SK-N-DZ (cell line): Measurements from ENCODE around the gene UBP1. TPM values are rescaled to one million over a fixed set of nuclear protein-coding genes. Genes with fewer than 3 reads are reported as not detected.
"Not testable (repeated sequence)": the region's sequence is repeated elsewhere in the genome, so short reads cannot be mapped to it uniquely, and the experiment has no call there.

Experiments used
- DNase-seq: peaks from one replicate; pipeline ENCODE4 v3.0.0-alpha.2; 2015; ENCODE audit warnings: low spot score
- polyA plus RNA-seq, 2 experiments: library from polyadenylated mRNA; depleted of rRNA; stranded (reverse); fragments of >200 nt; gene quantifications; 2 replicates each; pipeline ENCODE4 v1.2.3, GENCODE V29; 2014

Gene UBP1, protein sequence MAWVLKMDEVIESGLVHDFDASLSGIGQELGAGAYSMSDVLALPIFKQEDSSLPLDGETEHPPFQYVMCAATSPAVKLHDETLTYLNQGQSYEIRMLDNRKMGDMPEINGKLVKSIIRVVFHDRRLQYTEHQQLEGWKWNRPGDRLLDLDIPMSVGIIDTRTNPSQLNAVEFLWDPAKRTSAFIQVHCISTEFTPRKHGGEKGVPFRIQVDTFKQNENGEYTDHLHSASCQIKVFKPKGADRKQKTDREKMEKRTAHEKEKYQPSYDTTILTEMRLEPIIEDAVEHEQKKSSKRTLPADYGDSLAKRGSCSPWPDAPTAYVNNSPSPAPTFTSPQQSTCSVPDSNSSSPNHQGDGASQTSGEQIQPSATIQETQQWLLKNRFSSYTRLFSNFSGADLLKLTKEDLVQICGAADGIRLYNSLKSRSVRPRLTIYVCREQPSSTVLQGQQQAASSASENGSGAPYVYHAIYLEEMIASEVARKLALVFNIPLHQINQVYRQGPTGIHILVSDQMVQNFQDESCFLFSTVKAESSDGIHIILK
- polyA plus RNA-seq (2014; cell fraction: cytosol; rRNA removed) = 43.0 and 51.4 TPM in 2 replicates
- polyA plus RNA-seq (2014; cell fraction: nucleus; rRNA removed) = 122 and 216 TPM in 2 replicates

GRCh38 chr3:33440328-33441224 is at the start of gene UBP1:
Gene UBP1, minus strand, starts transcription at chr3:33440405. Its CDS starts 557 bp downstream, at chr3:33439848.
- DNase-seq = peak; percentile 100

- DNase-seq = no peak
Measured at GRCh38 chr3:33488683-33489082, 48.5 kb upstream of the UBP1 start.

DNA sequence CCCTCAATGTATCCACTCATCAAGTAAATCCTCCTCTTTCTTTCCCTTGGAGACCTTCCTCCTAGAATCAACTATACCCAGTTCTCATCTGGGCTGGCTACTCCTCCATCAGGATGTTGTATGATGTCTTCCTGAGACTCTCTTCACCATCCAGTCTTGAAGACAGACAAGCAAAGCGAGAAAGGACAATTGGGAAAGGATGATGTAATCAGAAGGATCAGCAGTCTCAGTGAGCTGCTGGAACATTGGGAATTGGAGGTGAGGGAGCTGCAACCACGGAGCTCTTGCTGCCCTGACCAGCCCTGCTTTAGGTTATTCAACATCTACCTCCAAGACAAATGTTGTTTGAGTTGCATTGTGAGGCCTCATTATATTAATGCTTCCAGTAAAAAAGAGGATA is 48.0 kb upstream of the UBP1 start:
- no peak for DNase-seq

GRCh38 chr3:33482111-33482521 is 41.9 kb upstream of the UBP1 start:
- no peak for DNase-seq

DNA sequence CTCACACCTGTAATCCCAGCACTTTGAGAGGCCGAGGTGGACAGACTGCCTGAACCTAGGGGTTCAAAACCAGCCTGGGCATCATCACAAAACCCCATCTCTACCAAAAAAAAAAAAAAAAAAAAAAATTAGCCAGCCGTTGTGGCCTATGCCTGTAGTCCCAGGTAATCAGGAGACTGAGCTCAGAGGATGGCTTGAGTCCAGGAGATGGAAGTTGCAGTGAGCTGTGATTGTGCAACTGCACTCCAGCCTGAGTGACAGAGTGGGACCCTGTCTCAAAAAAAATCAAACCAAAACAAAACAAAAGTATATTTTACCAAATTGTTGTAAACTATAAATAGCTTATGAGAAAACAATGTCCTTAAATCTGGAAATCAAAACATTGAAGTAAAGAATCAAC is 34.7 kb upstream of the UBP1 start:
- DNase-seq = no peak

GRCh38 chr3:33473813-33474212 is 33.6 kb upstream of the UBP1 start:
- no peak for DNase-seq

DNA sequence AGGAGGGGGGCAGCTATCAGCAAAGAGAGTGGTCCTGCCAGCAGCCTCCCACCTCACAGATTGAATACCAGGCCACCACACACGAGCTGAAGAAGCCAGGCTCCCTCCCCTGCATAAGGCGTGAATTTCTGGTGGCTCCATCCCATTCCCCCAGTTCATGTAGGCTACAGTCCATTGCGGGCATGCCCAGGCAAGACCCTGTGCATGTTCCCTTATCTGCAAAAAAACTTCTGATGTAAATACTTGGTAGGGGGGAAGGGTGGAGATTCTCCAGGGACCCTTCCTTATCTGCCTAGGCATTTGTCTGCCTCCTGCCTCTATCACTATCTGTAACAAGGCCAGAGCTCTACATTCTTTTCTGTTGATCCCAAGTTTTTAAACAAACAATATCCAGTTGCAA is 27.6 kb upstream of the UBP1 start:
- DNase-seq = no peak

DNA sequence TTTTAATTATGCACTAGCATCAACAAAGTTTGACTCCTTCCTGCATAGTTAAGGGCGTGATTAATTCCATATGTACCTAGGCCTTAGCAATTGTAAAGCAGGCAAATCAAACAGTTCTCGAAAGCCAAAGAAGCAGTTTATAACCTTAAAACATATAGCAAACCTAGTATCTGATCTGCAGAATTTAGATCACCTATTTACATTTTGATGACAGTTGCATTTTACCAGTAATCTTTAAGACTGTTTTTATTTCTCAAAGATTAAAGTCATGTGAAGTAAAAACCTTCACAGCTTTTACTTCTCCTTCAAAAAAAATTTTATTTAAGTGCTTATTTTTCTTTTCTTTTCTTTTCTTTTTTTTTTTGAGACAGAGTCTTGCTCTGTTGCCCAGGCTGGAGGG is 20.9 kb upstream of the UBP1 start:
- no peak for DNase-seq

GRCh38 chr3:33459577-33459976 is 19.4 kb upstream of the UBP1 start:
- DNase-seq = not testable (repeated sequence)

- no peak for DNase-seq
Measured at GRCh38 chr3:33458446-33458845, 18.2 kb upstream of the UBP1 start.

- no peak for DNase-seq
Measured at GRCh38 chr3:33456756-33457155, 16.6 kb upstream of the UBP1 start.

GRCh38 chr3:33453331-33453761 is 13.1 kb upstream of the UBP1 start:
- no peak for DNase-seq

GRCh38 chr3:33451994-33452393 is 11.8 kb upstream of the UBP1 start:
- not testable (repeated sequence) for DNase-seq

DNA sequence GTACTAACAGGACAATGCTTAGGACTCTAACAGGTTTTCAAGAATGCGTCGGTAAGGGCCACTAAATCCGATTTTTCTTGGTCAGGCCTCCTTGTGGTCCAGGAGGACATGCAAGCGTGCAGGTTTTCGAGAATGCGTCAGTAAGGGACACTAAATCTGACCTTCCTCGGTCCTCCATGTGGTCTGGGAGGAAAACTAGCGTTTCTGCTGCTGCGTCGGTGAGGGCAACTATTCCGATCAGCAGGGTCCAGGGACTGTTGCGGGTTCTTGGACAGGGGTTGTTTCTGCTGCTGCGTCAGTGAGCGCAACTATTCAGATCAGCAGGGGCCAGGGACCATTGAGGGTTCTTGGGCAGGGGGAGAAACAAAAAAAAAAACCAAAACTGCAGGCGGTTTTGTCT is 7.8 kb upstream of the UBP1 start:
- no peak for DNase-seq

DNA sequence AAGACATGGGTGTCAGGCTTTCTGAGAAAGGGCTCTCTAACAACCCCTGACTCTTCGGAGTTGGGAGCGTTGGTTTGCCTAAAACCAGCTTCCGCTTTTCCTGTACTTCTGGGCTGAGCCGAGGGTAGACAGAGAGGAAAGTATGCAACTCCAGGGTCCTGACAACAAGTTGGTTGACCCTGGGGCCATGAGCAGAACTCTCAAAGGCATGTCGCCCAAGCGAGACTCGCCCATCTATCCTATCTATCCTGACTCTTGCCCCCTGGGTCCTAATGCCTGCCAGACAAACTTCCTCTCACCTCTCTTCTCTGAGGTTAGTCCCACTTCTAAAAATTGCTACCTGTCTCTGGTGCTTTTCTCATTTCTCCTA is 7.0 kb upstream of the UBP1 start:
- not testable (repeated sequence) for DNase-seq

- no peak for DNase-seq
Measured at GRCh38 chr3:33442190-33442589, 2.0 kb upstream of the UBP1 start.

GRCh38 chr3:33441225-33441976 is 1.2 kb upstream of the UBP1 start:
- DNase-seq = no peak

DNA sequence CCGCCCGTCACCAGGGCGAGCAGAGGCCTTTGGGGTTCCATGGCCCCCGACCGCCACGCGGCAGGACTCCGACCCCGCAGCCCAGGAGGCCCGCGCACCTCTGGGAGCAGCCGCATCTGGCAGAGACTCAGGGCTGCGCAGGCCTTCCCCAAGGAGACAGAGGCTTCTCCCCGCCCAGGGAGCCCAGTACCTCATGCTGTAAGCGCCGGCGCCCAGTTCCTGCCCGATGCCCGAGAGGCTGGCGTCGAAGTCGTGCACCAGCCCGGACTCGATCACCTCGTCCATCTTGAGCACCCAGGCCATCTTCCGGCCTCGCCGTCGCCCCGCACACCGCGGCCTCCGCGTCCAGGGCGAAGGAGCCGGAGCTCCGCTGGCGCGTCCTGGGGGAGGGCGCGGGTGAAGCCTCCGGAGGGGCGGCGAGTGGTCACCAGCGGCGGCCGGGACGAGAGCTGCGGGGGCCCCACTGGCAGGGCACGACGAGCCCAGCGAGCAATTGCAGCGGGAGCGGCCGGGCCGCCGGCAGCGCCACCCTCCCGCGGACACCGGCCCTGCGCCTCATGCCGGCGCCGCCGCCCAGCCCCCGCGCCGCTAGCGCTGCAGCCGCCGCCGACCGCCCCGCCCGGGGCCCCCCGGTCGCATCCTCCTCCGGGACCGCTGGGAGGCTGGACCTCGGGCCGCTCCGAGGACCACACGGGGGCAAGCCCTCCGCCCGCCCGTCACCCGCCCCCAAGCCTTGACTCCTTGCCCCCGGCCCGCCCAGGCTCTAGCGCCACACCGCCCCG is 468 bp downstream of the UBP1 start:
- peak; percentile 64 for DNase-seq

DNA sequence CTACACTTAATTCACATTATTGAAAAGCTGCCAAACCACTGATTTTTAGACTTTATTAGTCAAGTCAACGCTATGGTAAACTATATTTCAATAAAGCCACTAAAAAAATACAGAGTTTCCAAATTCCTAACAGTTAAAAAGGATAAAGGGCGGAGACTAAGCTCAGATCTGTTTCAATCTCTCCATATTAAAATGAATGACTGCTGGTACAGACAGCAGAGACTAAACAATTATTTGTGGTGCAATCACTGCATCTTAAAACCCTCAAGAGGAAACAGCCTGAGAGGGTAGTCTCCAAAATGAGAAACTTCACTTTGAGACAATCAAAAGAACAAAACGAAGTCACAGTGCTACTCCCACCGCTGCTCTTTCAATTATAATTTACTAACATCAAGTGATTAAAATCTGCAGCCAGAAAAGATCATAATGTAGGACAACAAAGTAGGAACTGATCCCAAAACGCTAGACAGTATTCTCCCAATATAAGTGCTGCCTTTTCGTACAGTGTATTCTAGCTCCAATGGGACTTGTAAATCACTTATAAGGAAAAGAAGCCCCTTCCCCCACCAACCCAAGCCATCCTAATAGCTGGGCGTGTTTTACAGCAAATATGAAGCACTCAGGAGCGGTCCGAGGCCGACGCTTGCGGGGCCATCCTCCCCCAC is 1.2 kb downstream of the UBP1 start:
- no peak for DNase-seq

DNA sequence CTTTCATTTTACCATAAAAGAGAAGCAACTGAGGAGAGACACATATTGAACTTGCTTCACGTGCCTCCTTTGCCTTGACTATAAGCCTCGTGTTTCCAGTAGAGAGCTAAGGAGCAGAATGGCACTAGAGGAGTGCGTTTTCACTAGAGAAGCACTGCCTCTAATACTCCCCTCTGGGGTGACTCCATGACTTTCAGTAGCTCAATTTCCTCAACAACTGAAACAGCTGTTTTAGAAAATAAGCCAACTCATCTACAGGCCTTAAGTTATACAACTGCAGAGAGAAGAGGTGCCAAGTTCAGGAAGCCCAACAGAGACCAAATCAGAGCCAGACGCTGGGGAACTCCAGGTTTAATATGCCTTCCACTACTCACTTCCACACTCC is 1.9 kb downstream of the UBP1 start:
- no peak for DNase-seq
